GM12892 (cell line): ENCODE data around the gene CTDP1.

ENCODE experiments used
- POLR2A ChIP-seq: IDR thresholded peaks from 2 replicates; pipeline ENCODE4 v1.6.1; 2011; ENCODE audit warnings: low read depth, low read length, control low read depth
- POLR2AphosphoS5 ChIP-seq: IDR thresholded peaks from 2 replicates; pipeline ENCODE4 v1.6.1; 2011; ENCODE audit warnings: low read depth, low read length, control low read depth

GRCh38 chr18:79774111-79774510 lies 94.5 kb downstream of the CTDP1 start:
- TF ChIP-seq POLR2AphosphoS5 (no peak), POLR2A (no peak)
